Measurements from ENCODE around the gene NFILZ. TPM values are rescaled to one million over a fixed set of nuclear protein-coding genes. Genes with fewer than 3 reads are reported as not detected.

NFILZ gene, protein sequence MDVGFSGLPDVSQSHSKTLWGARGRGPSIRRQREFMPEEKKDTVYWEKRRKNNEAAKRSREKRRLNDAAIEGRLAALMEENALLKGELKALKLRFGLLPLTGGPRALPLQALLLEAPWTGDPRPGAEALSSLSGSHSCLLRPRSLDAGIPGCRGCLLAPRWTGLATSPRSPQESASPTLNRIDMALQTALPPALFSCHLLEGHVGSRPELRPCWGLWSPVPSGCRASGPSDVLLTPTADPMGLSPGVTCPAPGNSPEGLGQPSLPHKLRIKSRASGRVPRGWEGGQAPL
- total RNA-seq (ENCODE audit: low replicate concordance): not detected in 2 replicates

DNA sequence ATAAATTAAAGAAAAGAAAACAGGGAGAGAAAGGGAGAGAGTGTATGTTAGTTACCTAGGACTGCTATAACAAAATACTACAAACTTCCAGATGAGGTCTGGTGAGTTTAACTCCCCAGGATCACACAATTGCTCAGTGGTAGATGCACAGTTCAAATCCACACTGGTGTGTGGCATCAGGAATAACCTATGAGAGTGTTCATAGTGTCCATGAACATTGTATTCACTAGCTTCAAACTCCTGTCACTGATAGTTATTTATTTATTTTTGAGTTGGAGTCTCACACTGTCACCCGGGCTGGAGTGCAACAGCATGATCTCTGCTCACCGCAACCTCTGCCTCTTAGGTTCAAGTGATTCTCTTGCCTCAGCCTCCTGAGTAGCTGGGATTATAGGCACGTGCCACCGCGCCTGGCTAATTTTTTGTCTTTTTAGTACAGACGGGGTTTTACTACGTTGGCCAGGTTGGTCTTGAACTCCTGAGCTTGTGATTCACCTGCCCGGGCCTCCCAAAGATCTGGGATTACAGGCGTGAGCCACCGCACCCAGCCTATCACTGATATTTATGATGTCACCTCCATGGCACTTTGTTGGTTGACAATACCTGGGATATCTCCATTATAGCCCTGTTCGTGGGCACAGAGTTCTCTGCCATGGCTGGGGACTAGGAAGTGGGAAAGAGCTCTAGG is at the start of gene NFILZ:
Gene NFILZ (plus strand): TSS at position 638 of the 688 bp plus-strand sequence. CDS start 46,133 bp downstream, outside the sequence.

DNA sequence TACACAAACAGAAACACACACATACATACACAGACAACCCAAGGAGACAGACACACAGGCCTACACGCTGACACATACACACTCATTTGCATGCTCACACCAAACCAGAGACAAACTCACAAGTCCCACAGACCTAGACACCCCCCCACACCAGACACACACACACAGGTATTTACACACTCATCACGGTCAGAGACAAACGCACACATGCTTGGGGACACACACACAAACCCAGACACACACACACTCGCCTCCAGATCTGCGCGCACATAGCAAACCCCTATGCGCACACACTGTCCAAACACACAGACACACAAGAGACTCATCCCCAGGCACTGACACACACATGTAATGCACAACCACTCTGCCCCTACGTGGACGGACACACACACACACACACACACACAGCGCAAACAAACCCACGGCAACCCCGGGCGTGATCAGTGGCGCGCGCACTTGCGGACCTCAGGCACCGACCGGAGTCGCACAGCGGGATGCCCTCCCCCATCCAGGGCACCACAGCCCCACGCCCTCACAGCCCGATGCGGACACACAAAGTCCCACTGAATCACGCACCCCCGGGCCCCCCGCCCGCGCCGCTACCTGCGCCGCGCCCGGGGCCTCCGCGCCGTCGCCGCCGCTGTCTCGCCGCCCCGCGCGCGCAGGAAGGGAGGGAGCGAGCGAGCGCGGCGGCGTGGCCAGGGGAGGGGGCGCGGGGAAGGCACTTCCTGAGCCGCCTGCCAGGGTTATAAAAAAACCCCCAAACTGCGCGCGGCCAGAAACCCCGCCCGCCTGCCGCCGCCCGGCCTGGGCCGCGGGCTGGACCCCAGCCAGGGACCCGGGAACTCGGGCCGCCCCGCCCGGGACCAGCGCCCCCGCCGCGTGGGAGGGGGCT is 20.1 kb upstream of the NFILZ start, which contains the start of gene ADAMTS10:
Gene ADAMTS10 (minus strand): TSS at position 675 of the 895 bp plus-strand sequence. CDS start 5,005 bp downstream, outside the sequence.

Other genes with a start within 250 kb of the NFILZ start
- 59.2 and 76.3 TPM in 2 replicates for gene RAB11B, start 240.3 kb upstream of the NFILZ start, total RNA-seq (ENCODE audit: low replicate concordance)
- gene MARCHF2, start 217.3 kb upstream of the NFILZ start, total RNA-seq (ENCODE audit: low replicate concordance): 86.8 and 95.1 TPM in 2 replicates
- 40.4 and 62.5 TPM in 2 replicates for gene HNRNPM, start 185.7 kb upstream of the NFILZ start, total RNA-seq (ENCODE audit: low replicate concordance)
- not detected in 2 replicates for gene PRAM1, start 128.0 kb upstream of the NFILZ start, total RNA-seq (ENCODE audit: low replicate concordance)
- 2.2 and 4.8 TPM in 2 replicates for gene ZNF414, start 116.5 kb upstream of the NFILZ start, total RNA-seq (ENCODE audit: low replicate concordance)
- gene MYO1F, start 53.2 kb upstream of the NFILZ start, total RNA-seq (ENCODE audit: low replicate concordance): 0.12 and 0.23 TPM in 2 replicates
- 13.3 and 20.1 TPM in 2 replicates for gene ADAMTS10, start 19.9 kb upstream of the NFILZ start, total RNA-seq (ENCODE audit: low replicate concordance)
- not detected in 2 replicates for gene ACTL9, start 68.2 kb downstream of the NFILZ start, total RNA-seq (ENCODE audit: low replicate concordance)
- gene OR2Z1, start 91.0 kb downstream of the NFILZ start, total RNA-seq (ENCODE audit: low replicate concordance): not detected in 2 replicates
- gene ZNF558, start 201.7 kb downstream of the NFILZ start, total RNA-seq (ENCODE audit: low replicate concordance): 19.2 and 19.9 TPM in 2 replicates
- gene MBD3L1, start 201.7 kb downstream of the NFILZ start, total RNA-seq (ENCODE audit: low replicate concordance): not detected in 2 replicates

Measured in smooth muscle cell of the coronary artery (primary cell).